ENCODE results near the gene GPR78.
"Not testable (repeated sequence)": the region's sequence is repeated elsewhere in the genome, so short reads cannot be mapped to it uniquely, and the experiment has no call there.

Gene GPR78

GRCh38 chr4:8575457-8575856, 4.7 kb upstream of the GPR78 start:
- POLR2A ChIA-PET = no interaction called here
- CTCF ChIA-PET = interaction anchor here (2.7 kb wide), 1 partner anchor 107 kb away, joined by 8 read pairs; no protein-coding TSS in a partner anchor
- no peak for TF ChIP-seq CTCF (IDR thresholded peaks at IDR 0.05; ENCODE audit: insufficient read depth, low read length, missing control alignments)
- H3K4me3 ChIP-seq (ENCODE audit: low read depth, low read length) = no peak overlapping the region
- no peak for DNase-seq (ENCODE audit: low read depth, low spot score)

GRCh38 chr4:8576591-8576990, 3.6 kb upstream of the GPR78 start:
- POLR2A ChIA-PET; DNase-seq (ENCODE audit: low read depth, low spot score); H3K4me3 ChIP-seq (ENCODE audit: low read depth, low read length): not testable (repeated sequence)
- CTCF ChIA-PET = interaction anchor here (1.0 to 2.7 kb wide), 3 partner anchors 12 to 108 kb away, joined by 3 to 8 read pairs (median 3); no protein-coding TSS in a partner anchor

- CTCF ChIA-PET = interaction anchor here (1.0 to 2.7 kb wide), 4 partner anchors 13 to 109 kb away, joined by 3 to 8 read pairs (median 3); no protein-coding TSS in a partner anchor
- no peak for TF ChIP-seq CTCF (IDR thresholded peaks at IDR 0.05; ENCODE audit: insufficient read depth, low read length, missing control alignments)
- POLR2A ChIA-PET = no interaction called here
- no peak for DNase-seq (ENCODE audit: low read depth, low spot score)
- no peak overlapping the region for H3K4me3 ChIP-seq (ENCODE audit: low read depth, low read length)
These were observed 3.1 kb upstream of the GPR78 start for GRCh38 chr4:8577046-8577445.

GRCh38 chr4:8577972-8578371, 2.2 kb upstream of the GPR78 start:
- H3K4me3 ChIP-seq (ENCODE audit: low read depth, low read length) = no peak overlapping the region
- DNase-seq (ENCODE audit: low read depth, low spot score) = no peak
- TF ChIP-seq CTCF (IDR thresholded peaks at IDR 0.05; ENCODE audit: insufficient read depth, low read length, missing control alignments) = no peak
- ChIA-PET POLR2A (no interaction called here), CTCF (interaction anchor here (1.2 to 1.3 kb wide), 2 partner anchors 14 to 105 kb away, joined by 3 read pairs; no protein-coding TSS in a partner anchor)

GRCh38 chr4:8578717-8579116, 1.5 kb upstream of the GPR78 start:
- H3K4me3 ChIP-seq (ENCODE audit: low read depth, low read length) = no peak overlapping the region
- DNase-seq (ENCODE audit: low read depth, low spot score) = no peak
- ChIA-PET POLR2A (no interaction called here), CTCF (no interaction called here)
- no peak for TF ChIP-seq CTCF (IDR thresholded peaks at IDR 0.05; ENCODE audit: insufficient read depth, low read length, missing control alignments)

GRCh38 chr4:8579526-8580320, 469 bp upstream of the GPR78 start:
- H3K4me3 ChIP-seq (ENCODE audit: low read depth, low read length) = no peak overlapping the region
- DNase-seq (ENCODE audit: low read depth, low spot score) = no peak
- ChIA-PET CTCF (no interaction called here), POLR2A (interaction anchor here (1.0 kb wide), 1 partner anchor 13 kb away, joined by 5 read pairs; the partner anchor contains the start of gene CPZ)
- TF ChIP-seq CTCF (IDR thresholded peaks at IDR 0.05; ENCODE audit: insufficient read depth, low read length, missing control alignments) = no peak

Measured in AG04449 (cell line).